OCI-LY1 (cell line): ENCODE results near the gene TAGLN2.

Experiments
- CTCF ChIP-seq: fragments of 200-600 bp; sonication (generic), shearing (Covaris generic); IDR thresholded peaks from 2 replicates; pipeline ENCODE4 v1.5.1; 2017; ENCODE audit warnings: mild to moderate bottlenecking, antibody characterized with exemption, low read length, moderate library complexity, mixed read lengths
- EZH2 ChIP-seq: fragments of 200-600 bp; sonication (generic), shearing (Covaris generic); IDR thresholded peaks from 2 replicates; pipeline ENCODE4 v1.8.0; 2017; ENCODE audit warnings: borderline replicate concordance, mixed run types, mild to moderate bottlenecking, antibody characterized with exemption, low read length, moderate library complexity, mixed read lengths

GRCh38 chr1:159934136-159935039 lies 9.1 kb upstream of the TAGLN2 start:
- TF ChIP-seq EZH2 (no peak), CTCF (no peak)
